GM23338 (cell line): Measurements from ENCODE around the gene IGSF9B.

Experiments used
- CTCF ChIP-seq, 2 experiments: fragments of 200-600 bp in 1 of 2; sonication (generic) in 1 of 2; conservative IDR thresholded peaks; 2 replicates each; pipeline versions ENCODE4 v1.5.1 to v1.6.1; 2016 to 2017; ENCODE audit warnings: antibody characterized with exemption in 2 of 2, low read depth in 2 of 2, mild to moderate bottlenecking in 2 of 2, moderate library complexity in 1 of 2
- ETS1 ChIP-seq: IDR thresholded peaks from 2 replicates; pipeline ENCODE4 v1.6.1; 2016; ENCODE audit warnings: antibody characterized with exemption
- POLR2AphosphoS5 ChIP-seq: IDR thresholded peaks from 2 replicates; pipeline ENCODE4 v1.6.1; 2016; ENCODE audit warnings: antibody characterized with exemption, low read depth
- REST ChIP-seq: IDR thresholded peaks from one replicate; pipeline ENCODE4 v1.6.1; 2018; ENCODE audit warnings: antibody characterized with exemption; ENCODE audit not compliant: unreplicated experiment

- TF ChIP-seq REST = no peak
- TF ChIP-seq CTCF (conservative IDR thresholded peaks at IDR 0.05; ENCODE audit: low read depth in 2 of 2) = no peak
- no peak for TF ChIP-seq ETS1
- no peak for TF ChIP-seq POLR2AphosphoS5
Observed at GRCh38 chr11:133940034-133940433, 16.7 kb downstream of the IGSF9B start.
